H9 (cell line): ENCODE results near the gene GNB1L. TPM values are rescaled to one million over a fixed set of nuclear protein-coding genes. Genes with fewer than 3 reads are reported as not detected.

Source experiments
- DNase-seq: peaks from one replicate; pipeline ENCODE4 v3.0.0-alpha.2; 2017
- H2AFZ ChIP-seq: one replicate; pipeline ENCODE4 v1.6.1; 2013; ENCODE audit warnings: mild to moderate bottlenecking, low read length, control low read depth, moderate library complexity
- H2AK5ac ChIP-seq: 2 replicates; pipeline ENCODE4 v1.6.1; 2013; ENCODE audit warnings: low read length, control low read depth, mixed read lengths; ENCODE audit not compliant: insufficient read length
- H2BK120ac ChIP-seq: one replicate; pipeline ENCODE4 v1.6.1; 2013; ENCODE audit warnings: low read depth, mild to moderate bottlenecking, low read length, control low read depth, inconsistent platforms; ENCODE audit not compliant: poor library complexity, severe bottlenecking
- H2BK12ac ChIP-seq: 2 replicates; pipeline ENCODE4 v1.6.1; 2013; ENCODE audit warnings: low read length, control low read depth, mixed read lengths, low read depth; ENCODE audit not compliant: insufficient read length
- H2BK15ac ChIP-seq: 2 replicates; pipeline ENCODE4 v1.6.1; 2013; ENCODE audit warnings: low read depth, low read length, control low read depth
- H2BK20ac ChIP-seq: one replicate; pipeline ENCODE4 v1.6.1; 2013; ENCODE audit warnings: low read depth, mild to moderate bottlenecking, low read length, control low read depth, inconsistent platforms; ENCODE audit not compliant: poor library complexity, severe bottlenecking
- H2BK5ac ChIP-seq: 2 replicates; pipeline ENCODE4 v1.6.1; 2013; ENCODE audit warnings: low read length, control low read depth, mixed read lengths; ENCODE audit not compliant: insufficient read length
- H3K14ac ChIP-seq: 2 replicates; pipeline ENCODE4 v1.6.1; 2013; ENCODE audit warnings: low read length, control low read depth; ENCODE audit not compliant: insufficient read depth
- H3K18ac ChIP-seq: 2 replicates; pipeline ENCODE4 v1.6.1; 2013; ENCODE audit warnings: low read depth, mild to moderate bottlenecking, mixed read lengths, low read length, control low read depth; ENCODE audit not compliant: insufficient read length
- H3K23ac ChIP-seq: 2 replicates; pipeline ENCODE4 v1.6.1; 2013; ENCODE audit warnings: low read length, control low read depth, mixed read lengths, low read depth; ENCODE audit not compliant: insufficient read length
- H3K23me2 ChIP-seq: 2 replicates; pipeline ENCODE4 v1.6.1; 2013; ENCODE audit warnings: low read depth, mild to moderate bottlenecking, mixed read lengths, low read length, control low read depth; ENCODE audit not compliant: insufficient read length, poor library complexity, severe bottlenecking
- H3K27ac ChIP-seq: 2 replicates; pipeline ENCODE4 v1.5.1; 2013; ENCODE audit warnings: low read length, control low read depth, mixed read lengths, low read depth; ENCODE audit not compliant: insufficient read length
- H3K27me3 ChIP-seq: 2 replicates; pipeline ENCODE4 v1.6.1; 2013; ENCODE audit warnings: low read length, control low read depth, inconsistent platforms; ENCODE audit not compliant: insufficient read depth
- H3K4ac ChIP-seq: 2 replicates; pipeline ENCODE4 v1.6.1; 2013; ENCODE audit warnings: low read depth, mild to moderate bottlenecking, control low read depth, inconsistent platforms, low read length, moderate library complexity
- H3K4me1 ChIP-seq: 2 replicates; pipeline ENCODE4 v1.6.1; 2013; ENCODE audit warnings: low read length, control low read depth, inconsistent platforms; ENCODE audit not compliant: insufficient read depth
- H3K4me2 ChIP-seq: 2 replicates; pipeline ENCODE4 v1.6.1; 2013; ENCODE audit warnings: low read length, control low read depth, mixed read lengths; ENCODE audit not compliant: insufficient read length, insufficient read depth
- H3K56ac ChIP-seq: 2 replicates; pipeline ENCODE4 v1.6.1; 2013; ENCODE audit warnings: low read depth, mild to moderate bottlenecking, mixed read lengths, low read length, control low read depth; ENCODE audit not compliant: insufficient read length
- H3K79me1 ChIP-seq: 2 replicates; pipeline ENCODE4 v1.6.1; 2013; ENCODE audit warnings: low read depth, mild to moderate bottlenecking, moderate library complexity, low read length, control low read depth, inconsistent platforms; ENCODE audit not compliant: insufficient read depth, poor library complexity, severe bottlenecking
- H3K79me2 ChIP-seq: 2 replicates; pipeline ENCODE4 v1.6.1; 2013; ENCODE audit warnings: low read length, control low read depth, inconsistent platforms; ENCODE audit not compliant: insufficient read depth
- H3K9ac ChIP-seq: 2 replicates; pipeline ENCODE4 v1.6.1; 2013; ENCODE audit warnings: low read length, control low read depth, mixed read lengths; ENCODE audit not compliant: insufficient read length; ENCODE audit errors: extremely low read depth
- H3K9me3 ChIP-seq: one replicate; pipeline ENCODE4 v1.6.1; 2013; ENCODE audit warnings: low read depth, low read length, inconsistent platforms; ENCODE audit not compliant: control insufficient read depth
- H3T11ph ChIP-seq: one replicate; pipeline ENCODE4 v1.6.1; 2013; ENCODE audit warnings: mild to moderate bottlenecking, low read length, control low read depth, inconsistent platforms
- H4K20me1 ChIP-seq: one replicate; pipeline ENCODE4 v1.6.1; 2013; ENCODE audit not compliant: control insufficient read depth, insufficient read length, insufficient read depth
- H4K5ac ChIP-seq: 2 replicates; pipeline ENCODE4 v1.6.1; 2013; ENCODE audit warnings: low read depth, mild to moderate bottlenecking, mixed read lengths, low read length, control low read depth; ENCODE audit not compliant: insufficient read length
- H4K8ac ChIP-seq: replicated peaks from 2 replicates; pipeline ENCODE4 v1.6.1; 2013; ENCODE audit warnings: low read length, control low read depth, mixed read lengths, low read depth; ENCODE audit not compliant: insufficient read length
- H4K91ac ChIP-seq: 2 replicates; pipeline ENCODE4 v1.6.1; 2013; ENCODE audit warnings: low read depth, mild to moderate bottlenecking, moderate library complexity, mixed read lengths, low read length, control low read depth; ENCODE audit not compliant: insufficient read length
- H3K27ac Mint-ChIP-seq, 3 experiments: 2 replicates in 2 of 3; 3 replicates in 1 of 3; pipeline ENCODE4 v1.8.0; 2020 to 2021; ENCODE audit warnings: mixed read lengths in 3 of 3, mild to moderate bottlenecking in 1 of 3, moderate library complexity in 1 of 3
- H3K27me3 Mint-ChIP-seq: 2 replicates; pipeline ENCODE4 v1.8.0; 2021; ENCODE audit warnings: low read depth, mild to moderate bottlenecking, moderate library complexity, mixed read lengths
- H3K36me3 Mint-ChIP-seq, 3 experiments: 2 replicates in 2 of 3; 3 replicates in 1 of 3; pipeline ENCODE4 v1.8.0; 2020 to 2021; ENCODE audit warnings: low read depth in 3 of 3, mixed read lengths in 3 of 3; ENCODE audit not compliant: insufficient read depth in 1 of 3
- H3K4me1 Mint-ChIP-seq, 2 experiments: 2 replicates each; pipeline ENCODE4 v1.8.0; 2020; ENCODE audit warnings: mixed read lengths in 2 of 2
- H3K4me3 Mint-ChIP-seq, 2 experiments: 2 replicates in 1 of 2; 3 replicates in 1 of 2; pipeline ENCODE4 v1.8.0; 2020 to 2021; ENCODE audit warnings: mild to moderate bottlenecking in 2 of 2, mixed read lengths in 2 of 2, moderate library complexity in 1 of 2
- H3K9me3 Mint-ChIP-seq, 2 experiments: 2 replicates in 1 of 2; 3 replicates in 1 of 2; pipeline ENCODE4 v1.8.0; 2020; ENCODE audit warnings: mild to moderate bottlenecking in 2 of 2, mixed read lengths in 2 of 2, moderate library complexity in 1 of 2
- CTCF ChIP-seq: fragments of 200-600 bp; sonication (generic); conservative IDR thresholded peaks from 3 replicates; pipeline ENCODE4 v1.8.0; 2021; ENCODE audit warnings: antibody characterized with exemption, mild to moderate bottlenecking
- WGBS: extraction: QIAGEN DNeasy Blood & Tissue Kit; methylation state at CpG from one replicate; pipeline ENCODE4 v1.1.7; 2013; ENCODE audit warnings: missing lambda C conversion rate, low lambda C conversion rate, mixed read lengths; ENCODE audit not compliant: insufficient read length; ENCODE audit errors: extremely low coverage; 5-methylcytosine and 5-hydroxymethylcytosine counted together
- total RNA-seq: library from RNA; stranded (reverse); gene quantifications from 2 replicates; pipeline ENCODE4 v1.2.1, GENCODE V29; 2021

GNB1L gene
- total RNA-seq, 1 experiment from 2014 or later, result 22.4 TPM

DNA sequence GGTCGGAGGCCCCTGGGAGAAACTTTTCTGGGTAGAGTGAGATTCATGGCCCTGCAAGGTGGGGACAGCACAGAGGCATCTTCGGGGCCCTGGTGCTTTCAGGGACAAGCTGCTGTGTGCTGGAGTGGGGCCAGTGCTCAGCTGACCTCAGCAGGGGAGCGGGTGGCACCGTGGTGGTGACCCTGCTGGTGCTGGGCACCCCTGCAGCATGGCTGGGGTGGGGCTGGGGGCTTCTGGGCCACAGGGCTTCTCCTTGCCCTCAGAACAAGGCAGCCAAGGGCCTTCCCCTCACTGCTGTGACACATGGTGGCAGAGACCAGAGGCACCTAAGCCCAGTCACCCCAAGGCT, 24.9 kb upstream of the GNB1L start:
- Histone ChIP-seq H3K4me1 (peaks cover 2% of the 10 kb centered on the region; the same call in 1 of the 2 replicates), H3K27ac (no peak overlapping the region), H4K8ac (peak overlapping the region; percentile 2), H3K79me2 (no peaks in the 10 kb centered on the region; the same call in 1 of the 2 replicates), H3K56ac (no peak overlapping the region), H3K14ac (peak overlapping the region; percentile 93), H3K4me2 (no peak overlapping the region), H3K79me1 (no peaks in the 10 kb centered on the region), H2BK15ac (no peak overlapping the region), H2BK20ac (no peak overlapping the region), H2AFZ (no peak overlapping the region), H3K9ac (no peak overlapping the region), H3K23me2 (no peaks in the 10 kb centered on the region), H3K9me3 (no peaks in the 10 kb centered on the region), H2BK12ac (peak overlapping the region; percentile 83), H3K27me3 (no peaks in the 10 kb centered on the region), H2BK120ac (no peak overlapping the region), H4K5ac (peak overlapping the region; percentile 22), H4K91ac (peak overlapping the region; percentile 94), H3T11ph (no peak overlapping the region), H4K20me1 (no peaks in the 10 kb centered on the region), H3K4ac (peak overlapping the region; percentile 76), H3K23ac (no peak overlapping the region), H3K18ac (peak overlapping the region; percentile 96), H2BK5ac (no peak overlapping the region), H2AK5ac (peak overlapping the region; percentile 72)
- DNase-seq, result peak; percentile 26
- H3K27ac Mint-ChIP-seq, result peak overlapping the region in 2 of 3 experiments; percentile 72 to 99; a peak in 2 of 7 replicates
- H3K4me3 Mint-ChIP-seq, result no peak overlapping the region
- peaks cover 31% of the 10 kb centered on the region in 2 experiments for H3K4me1 Mint-ChIP-seq
- no peaks in the 10 kb centered on the region for H3K27me3 Mint-ChIP-seq
- no peak for TF ChIP-seq CTCF
- no peaks in the 10 kb centered on the region for H3K36me3 Mint-ChIP-seq
- no CpG with 5 or more reads among the region's 4 CpGs for WGBS
- H3K9me3 Mint-ChIP-seq, result no peaks in the 10 kb centered on the region
